Upper lobe of right lung (tissue), 1 donor: Measurements from ENCODE around the gene POU5F1. TPM values are rescaled to one million over a fixed set of nuclear protein-coding genes. Genes with fewer than 3 reads are reported as not detected.

Experiments
- ATAC-seq: fragments of 200-7000 bp; cut with Tn5 transposase; one replicate; pipeline ENCODE4 v1.9.1; 2020; ENCODE audit warnings: mild to moderate bottlenecking, moderate library complexity
- DNase-seq: peaks from one replicate; pipeline ENCODE4 v3.0.0-alpha.2; 2020
- H3K27ac ChIP-seq: fragments of 200-600 bp; one replicate; pipeline ENCODE4 v1.8.0; 2022
- H3K27me3 ChIP-seq: fragments of 200-600 bp; one replicate; pipeline ENCODE4 v1.8.0; 2022; ENCODE audit warnings: mild to moderate bottlenecking
- H3K36me3 ChIP-seq: fragments of 200-600 bp; one replicate; pipeline ENCODE4 v1.8.0; 2022
- H3K4me1 ChIP-seq: fragments of 200-600 bp; one replicate; pipeline ENCODE4 v1.8.0; 2022
- H3K4me3 ChIP-seq: fragments of 200-600 bp; one replicate; pipeline ENCODE4 v1.8.0; 2022; ENCODE audit warnings: mild to moderate bottlenecking
- H3K9me3 ChIP-seq: fragments of 200-600 bp; one replicate; pipeline ENCODE4 v1.8.0; 2022
- intact Hi-C: fragments of 100-400 bp; cut with DNase I; formaldehyde crosslinking; loops from one replicate; pipeline ENCODE4 v1.11.0; 2022
- total RNA-seq: library from RNA; stranded (reverse); fragmentation: NEBNext Ultra II Directional; extraction: Animal tissue kit (Norgen Biotek cat#: 25700); gene quantifications from one replicate; pipeline ENCODE4 v1.2.1, GENCODE V29; 2021
- TF ChIP-seq, protein P1 (sequence below): fragments of 200-600 bp; IDR thresholded peaks from one replicate; pipeline ENCODE4 v1.8.0; 2022; ENCODE audit warnings: antibody characterized with exemption
- donor health status: DM: no; HTN: yes; CAD: no; lungs with severe emphysema.

POU5F1 gene
- total RNA-seq, 1 donor from 2014 or later: 2.8 TPM

DNA sequence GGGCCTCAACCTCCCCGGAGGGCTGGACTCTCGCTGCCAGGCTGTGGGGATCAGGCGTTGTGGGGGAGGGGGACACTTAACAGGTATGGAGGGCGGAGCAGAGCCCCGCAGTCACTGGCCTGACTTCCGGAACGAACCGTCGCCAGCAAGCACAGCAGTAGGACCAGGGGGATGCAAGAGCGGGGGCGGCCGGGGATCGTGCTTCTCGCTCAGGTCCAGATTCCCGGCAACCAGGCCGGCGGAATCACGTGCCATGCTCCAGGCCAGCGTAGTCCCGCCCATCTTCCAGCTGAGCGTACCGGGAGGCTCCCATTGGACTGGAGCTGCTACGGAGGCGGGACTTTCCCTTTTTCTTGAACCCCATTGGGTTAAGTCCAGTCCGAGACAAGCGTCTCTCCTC is 10.0 kb upstream of the POU5F1 start:
- intact Hi-C loops: no loop called here
- no peaks in the 10 kb centered on the region for H3K36me3 ChIP-seq
- H3K4me3 ChIP-seq: peak overlapping the region; percentile 47
- peak; percentile 86 for DNase-seq
- H3K27ac ChIP-seq: peak overlapping the region; percentile 32
- H3K27me3 ChIP-seq: no peaks in the 10 kb centered on the region
- TF ChIP-seq, protein P1, sequence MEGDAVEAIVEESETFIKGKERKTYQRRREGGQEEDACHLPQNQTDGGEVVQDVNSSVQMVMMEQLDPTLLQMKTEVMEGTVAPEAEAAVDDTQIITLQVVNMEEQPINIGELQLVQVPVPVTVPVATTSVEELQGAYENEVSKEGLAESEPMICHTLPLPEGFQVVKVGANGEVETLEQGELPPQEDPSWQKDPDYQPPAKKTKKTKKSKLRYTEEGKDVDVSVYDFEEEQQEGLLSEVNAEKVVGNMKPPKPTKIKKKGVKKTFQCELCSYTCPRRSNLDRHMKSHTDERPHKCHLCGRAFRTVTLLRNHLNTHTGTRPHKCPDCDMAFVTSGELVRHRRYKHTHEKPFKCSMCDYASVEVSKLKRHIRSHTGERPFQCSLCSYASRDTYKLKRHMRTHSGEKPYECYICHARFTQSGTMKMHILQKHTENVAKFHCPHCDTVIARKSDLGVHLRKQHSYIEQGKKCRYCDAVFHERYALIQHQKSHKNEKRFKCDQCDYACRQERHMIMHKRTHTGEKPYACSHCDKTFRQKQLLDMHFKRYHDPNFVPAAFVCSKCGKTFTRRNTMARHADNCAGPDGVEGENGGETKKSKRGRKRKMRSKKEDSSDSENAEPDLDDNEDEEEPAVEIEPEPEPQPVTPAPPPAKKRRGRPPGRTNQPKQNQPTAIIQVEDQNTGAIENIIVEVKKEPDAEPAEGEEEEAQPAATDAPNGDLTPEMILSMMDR: no peak
- peak; percentile 99 for ATAC-seq
- H3K4me1 ChIP-seq: peaks cover 3% of the 10 kb centered on the region
- H3K9me3 ChIP-seq: no peaks in the 10 kb centered on the region

DNA sequence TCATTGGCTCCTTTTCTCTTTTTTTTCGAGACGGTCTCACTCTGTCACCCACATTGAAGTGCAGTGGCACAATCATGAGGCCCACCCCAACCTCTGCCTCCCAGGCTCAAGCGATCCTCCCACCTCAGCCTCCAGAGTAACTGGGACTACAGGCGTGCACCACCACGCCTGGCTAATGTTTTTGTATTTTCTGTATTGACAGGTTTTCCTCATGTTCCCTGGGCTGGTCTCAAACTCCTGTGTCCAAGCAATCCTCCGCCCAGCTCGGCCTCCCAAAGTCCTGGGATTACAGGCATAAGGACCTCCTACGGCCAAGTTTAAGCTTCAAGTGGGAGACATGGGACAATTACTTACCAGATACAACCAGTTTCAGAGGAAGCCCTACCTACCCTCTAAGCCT is 9.4 kb upstream of the POU5F1 start:
- DNase-seq (no peak), ATAC-seq (no peak)
- Histone ChIP-seq H3K27me3 (no peaks in the 10 kb centered on the region), H3K9me3 (no peaks in the 10 kb centered on the region), H3K36me3 (no peaks in the 10 kb centered on the region), H3K4me3 (peak overlapping the region; percentile 47), H3K27ac (peak overlapping the region; percentile 32), H3K4me1 (peaks cover 3% of the 10 kb centered on the region)
- TF ChIP-seq, protein P1: no peak
- intact Hi-C loops: no loop called here

DNA sequence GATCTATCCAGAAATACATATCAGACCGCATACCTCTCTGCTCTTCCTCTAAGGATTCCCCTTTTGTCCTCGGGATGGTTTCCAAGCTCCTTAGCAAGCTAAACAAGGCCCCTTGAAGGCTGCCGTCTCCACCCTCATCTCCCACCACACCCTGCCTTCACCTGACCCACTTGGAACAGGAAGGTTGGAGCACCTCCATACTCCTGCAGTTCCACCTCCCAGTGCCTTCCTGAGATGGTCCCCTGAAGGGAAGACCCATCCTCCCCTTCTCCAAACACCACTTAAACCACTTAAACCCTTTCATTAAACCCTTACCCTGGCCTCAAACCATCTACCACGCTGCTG is 8.5 kb upstream of the POU5F1 start:
- ATAC-seq: no peak
- H3K4me1 ChIP-seq: peaks cover 3% of the 10 kb centered on the region

DNA sequence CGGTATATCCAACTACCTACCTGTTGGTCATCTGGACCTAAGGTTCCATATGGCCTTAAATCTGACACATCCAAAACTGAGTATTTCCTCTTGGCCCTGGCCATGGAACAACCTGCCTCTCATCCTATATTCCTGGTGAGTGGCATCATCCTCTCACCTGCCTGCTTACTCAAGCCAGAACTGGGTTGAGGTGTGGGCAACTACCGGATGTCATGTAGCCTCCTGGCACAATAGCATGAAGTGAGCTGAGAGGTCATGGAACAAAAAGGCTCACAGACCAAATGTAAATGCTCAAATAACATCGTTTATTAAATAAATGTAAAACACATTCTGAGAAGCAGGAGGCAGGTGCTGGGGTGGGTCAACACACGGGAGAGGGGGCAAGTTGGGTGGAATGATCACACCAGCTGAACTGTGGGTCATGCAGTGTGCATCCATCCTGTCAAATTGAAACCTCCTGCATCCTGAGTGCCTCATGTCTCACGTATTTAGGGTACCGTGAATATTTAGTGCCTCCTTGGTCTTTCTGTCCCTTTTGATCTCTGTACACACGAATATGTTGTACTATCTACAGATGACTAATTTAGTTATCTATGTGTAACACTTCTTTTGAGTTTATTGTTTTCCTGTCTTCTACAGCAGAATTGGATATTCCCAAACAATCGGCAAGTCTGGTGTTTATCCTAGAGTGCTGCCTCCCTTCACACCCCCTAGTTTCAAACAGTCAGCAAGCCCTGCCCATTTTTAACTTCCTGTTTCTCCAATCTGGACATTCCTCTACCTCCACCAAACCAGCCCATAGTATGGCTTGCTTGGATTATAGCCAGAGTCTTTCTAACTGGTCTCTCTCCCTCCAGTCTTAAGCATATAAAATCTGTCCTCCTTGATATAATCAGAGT is 7.9 kb upstream of the POU5F1 start:
- Histone ChIP-seq H3K4me1 (peaks cover 3% of the 10 kb centered on the region), H3K27ac (no peak overlapping the region), H3K4me3 (no peak overlapping the region), H3K36me3 (no peaks in the 10 kb centered on the region), H3K9me3 (no peaks in the 10 kb centered on the region), H3K27me3 (no peaks in the 10 kb centered on the region)
- no peak for DNase-seq
- intact Hi-C loops: no loop called here
- ATAC-seq: no peak
- TF ChIP-seq, protein P1: no peak

More for the DNA sequence above, 8.5 kb upstream of the POU5F1 start:
- Histone ChIP-seq H3K27me3 (no peaks in the 10 kb centered on the region), H3K4me3 (no peak overlapping the region), H3K27ac (no peak overlapping the region), H3K9me3 (no peaks in the 10 kb centered on the region), H3K36me3 (no peaks in the 10 kb centered on the region)
- no peak for DNase-seq
- TF ChIP-seq, protein P1: no peak
- intact Hi-C loops: no loop called here

DNA sequence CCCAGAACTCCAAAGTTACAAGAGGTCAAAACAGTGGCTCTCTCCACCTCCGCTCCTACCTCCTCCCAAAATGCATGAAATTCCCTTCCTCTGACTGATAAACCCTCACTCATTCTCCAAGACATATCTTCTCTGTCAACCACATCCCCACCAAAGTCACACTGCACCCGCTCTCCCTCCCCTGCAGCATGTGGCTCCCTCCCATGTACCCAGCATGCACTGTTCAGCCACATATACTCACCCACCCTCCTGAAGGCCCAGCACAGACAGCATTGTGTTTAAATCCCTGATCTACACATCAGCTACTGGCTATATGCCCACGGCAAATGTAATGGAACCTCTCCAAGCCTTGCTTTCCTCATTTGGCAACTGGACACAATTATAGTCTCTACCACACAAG is 5.5 kb upstream of the POU5F1 start:
- no peak for DNase-seq
- no peak for ATAC-seq

More for the DNA sequence above, 5.5 kb upstream of the POU5F1 start:
- Histone ChIP-seq H3K27ac (no peak overlapping the region), H3K4me1 (peaks cover 3% of the 10 kb centered on the region), H3K4me3 (no peak overlapping the region), H3K9me3 (no peaks in the 10 kb centered on the region), H3K27me3 (no peaks in the 10 kb centered on the region), H3K36me3 (no peaks in the 10 kb centered on the region)
- TF ChIP-seq, protein P1: no peak
- intact Hi-C loops: no loop called here
